Ectodermal cell (in vitro differentiated cells): ENCODE results near the gene SEMA5A.

Experiments
- H3K27ac ChIP-seq: 2 replicates; pipeline ENCODE4 v1.7.0; 2013; ENCODE audit warnings: mild to moderate bottlenecking, low read depth, low read length; ENCODE audit not compliant: insufficient read depth, poor library complexity, severe bottlenecking
- H3K27me3 ChIP-seq: 2 replicates; pipeline ENCODE4 v1.7.0; 2013; ENCODE audit warnings: mild to moderate bottlenecking, low read length; ENCODE audit not compliant: insufficient read depth, control insufficient read depth, poor library complexity, severe bottlenecking
- H3K36me3 ChIP-seq: one replicate; pipeline ENCODE4 v1.7.0; 2013; ENCODE audit warnings: low read length; ENCODE audit not compliant: control insufficient read depth, insufficient read depth
- H3K4me1 ChIP-seq: one replicate; pipeline ENCODE4 v1.7.0; 2013; ENCODE audit warnings: low read length; ENCODE audit not compliant: control insufficient read depth, insufficient read depth
- H3K4me3 ChIP-seq: 2 replicates; pipeline ENCODE4 v1.7.0; 2013; ENCODE audit warnings: low read depth, low read length, control low read depth; ENCODE audit not compliant: insufficient read depth
- H3K9me3 ChIP-seq: 2 replicates; pipeline ENCODE4 v1.7.0; 2013; ENCODE audit warnings: mild to moderate bottlenecking, low read length, moderate library complexity; ENCODE audit not compliant: control insufficient read depth
- WGBS, 2 experiments: methylation state at CpG; one replicate each; pipeline ENCODE4 v1.1.7; 2013; ENCODE audit warnings: missing lambda C conversion rate in 2 of 2; 5-methylcytosine and 5-hydroxymethylcytosine counted together

SEMA5A gene

DNA sequence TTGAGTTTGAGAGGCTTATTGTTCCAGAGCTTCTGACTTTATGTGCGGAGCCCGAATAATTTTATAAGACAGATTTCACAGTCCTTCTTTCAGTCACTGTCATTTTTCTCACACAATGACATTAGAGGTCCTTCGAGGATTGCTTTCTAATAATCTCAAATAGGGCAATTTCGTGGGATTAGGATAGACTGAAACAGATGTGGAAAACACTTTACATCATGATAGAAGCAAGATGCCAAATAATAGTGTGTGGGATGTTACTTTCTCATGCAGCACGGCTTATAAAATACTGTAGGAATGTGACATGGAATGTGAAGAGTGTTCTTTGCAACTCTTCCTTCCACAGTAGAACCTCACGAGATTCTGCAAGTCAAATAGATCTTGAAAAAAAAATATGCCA is 451.3 kb downstream of the SEMA5A start:
- Histone ChIP-seq H3K4me1 (no peaks in the 10 kb centered on the region), H3K27ac (no peak overlapping the region), H3K4me3 (no peak overlapping the region), H3K27me3 (no peaks in the 10 kb centered on the region), H3K36me3 (no peaks in the 10 kb centered on the region), H3K9me3 (no peaks in the 10 kb centered on the region)
- WGBS, 2 experiments: 86% methylated on average over 6 of the region's 6 CpGs

DNA sequence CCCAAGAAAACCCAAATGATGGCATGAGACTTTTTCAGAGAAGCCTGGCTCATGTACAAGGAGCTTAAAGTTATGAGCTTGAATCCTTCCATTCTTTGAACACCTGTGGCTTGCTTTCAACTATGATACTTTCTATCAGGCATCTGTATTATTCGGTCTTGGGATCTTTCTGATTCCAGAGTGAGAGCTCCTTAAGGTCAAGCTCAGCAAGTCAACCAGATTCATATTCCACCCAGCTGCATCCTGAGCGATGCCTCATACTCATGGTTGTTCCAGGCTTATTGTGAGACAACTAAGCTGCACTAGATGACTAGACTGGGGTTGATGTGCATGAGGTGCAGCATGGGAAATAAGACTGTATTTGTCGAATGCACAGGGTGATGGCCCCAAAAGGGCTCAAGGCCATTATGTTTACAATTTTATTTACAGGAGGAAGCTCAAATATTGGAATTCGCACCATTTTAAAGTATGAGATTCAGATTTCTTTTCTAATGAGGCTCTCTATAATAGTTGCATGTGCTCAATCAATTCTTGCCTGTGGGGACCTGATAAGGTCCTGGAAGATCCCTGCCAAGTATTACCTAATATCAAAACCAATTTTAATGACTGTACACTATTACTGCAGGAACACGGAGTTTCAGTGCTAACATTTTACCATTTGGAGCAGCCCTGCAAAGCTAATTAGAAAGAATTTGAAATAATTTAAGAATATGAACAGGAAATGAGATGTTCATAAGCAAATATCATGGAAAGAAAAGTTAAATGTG is 453.8 kb downstream of the SEMA5A start:
- no peaks in the 10 kb centered on the region for H3K36me3 ChIP-seq
- H3K4me1 ChIP-seq: no peaks in the 10 kb centered on the region
- WGBS, 2 experiments: 94 to 98% methylated on average over 4 to 5 of the region's 5 CpGs
- no peak overlapping the region for H3K27ac ChIP-seq
- H3K9me3 ChIP-seq: no peaks in the 10 kb centered on the region
- no peak overlapping the region for H3K4me3 ChIP-seq
- no peaks in the 10 kb centered on the region for H3K27me3 ChIP-seq

GRCh38 chr5:9090381-9091026 is 455.4 kb downstream of the SEMA5A start:
- Histone ChIP-seq H3K4me3 (no peak overlapping the region), H3K9me3 (no peaks in the 10 kb centered on the region), H3K36me3 (no peaks in the 10 kb centered on the region), H3K27me3 (no peaks in the 10 kb centered on the region), H3K27ac (no peak overlapping the region), H3K4me1 (no peaks in the 10 kb centered on the region)
- WGBS, 2 experiments: 95 to 97% methylated on average over 7 of the region's 7 CpGs

DNA sequence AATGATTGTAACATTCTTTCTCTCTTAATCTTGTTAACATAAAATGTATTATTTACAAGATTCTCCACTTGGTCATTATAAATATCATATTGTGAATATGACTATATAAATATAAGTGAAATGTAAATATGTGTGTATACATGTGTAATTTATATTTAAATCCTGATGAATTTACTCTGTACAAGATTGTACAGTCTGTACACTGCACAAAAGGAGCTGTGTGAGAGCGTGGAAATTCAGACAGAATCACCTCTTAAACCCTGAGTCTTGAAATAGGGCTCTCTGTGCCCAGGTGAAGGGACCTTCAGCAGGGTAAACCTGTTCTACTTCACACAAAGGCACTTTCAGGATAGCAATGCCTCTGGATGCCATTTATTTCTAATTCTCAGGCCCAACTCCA is 456.0 kb downstream of the SEMA5A start:
- no peak overlapping the region for H3K27ac ChIP-seq
- 93 to 96% methylated on average over 1 of the region's 1 CpG for WGBS, 2 experiments
- H3K27me3 ChIP-seq: no peaks in the 10 kb centered on the region
- no peak overlapping the region for H3K4me3 ChIP-seq
- no peaks in the 10 kb centered on the region for H3K9me3 ChIP-seq
- no peaks in the 10 kb centered on the region for H3K36me3 ChIP-seq
- no peaks in the 10 kb centered on the region for H3K4me1 ChIP-seq

GRCh38 chr5:9082996-9083395 is 462.9 kb downstream of the SEMA5A start:
- H3K4me1 ChIP-seq: no peaks in the 10 kb centered on the region
- no peak overlapping the region for H3K27ac ChIP-seq
- WGBS, 2 experiments: 95% methylated on average over 1 of the region's 1 CpG; no CpG with 5 or more reads in 1 of the 2 experiments
- no peaks in the 10 kb centered on the region for H3K9me3 ChIP-seq
- H3K27me3 ChIP-seq: no peaks in the 10 kb centered on the region
- H3K36me3 ChIP-seq: no peaks in the 10 kb centered on the region
- no peak overlapping the region for H3K4me3 ChIP-seq

- Histone ChIP-seq H3K4me1 (no peaks in the 10 kb centered on the region), H3K36me3 (no peaks in the 10 kb centered on the region), H3K27ac (no peak overlapping the region), H3K9me3 (no peaks in the 10 kb centered on the region), H3K27me3 (no peaks in the 10 kb centered on the region), H3K4me3 (no peak overlapping the region)
- 73 to 74% methylated on average over 4 of the region's 4 CpGs for WGBS, 2 experiments
These were observed 473.2 kb downstream of the SEMA5A start for GRCh38 chr5:9072701-9073100.

DNA sequence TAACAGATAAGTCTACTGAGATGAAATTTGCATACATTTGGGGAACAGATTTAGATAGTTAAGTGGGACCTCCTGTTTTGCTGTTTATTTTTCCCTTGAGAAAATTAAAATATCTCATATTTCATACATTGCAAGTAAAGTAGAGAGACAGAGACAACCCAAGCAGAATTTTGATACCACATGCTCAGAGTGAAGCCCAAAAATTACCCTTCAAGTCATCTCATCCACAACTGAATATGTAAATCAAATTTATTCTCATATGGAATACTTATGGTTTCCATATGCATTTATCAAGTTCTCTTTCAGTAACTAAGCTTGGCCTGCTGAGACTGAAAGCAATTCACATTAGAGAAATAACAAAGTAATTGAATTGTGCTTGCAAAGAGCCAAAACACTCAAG is 474.4 kb downstream of the SEMA5A start:
- H3K4me1 ChIP-seq: no peaks in the 10 kb centered on the region
- H3K27me3 ChIP-seq: no peaks in the 10 kb centered on the region
- no peak overlapping the region for H3K27ac ChIP-seq
- no peaks in the 10 kb centered on the region for H3K9me3 ChIP-seq
- no peaks in the 10 kb centered on the region for H3K36me3 ChIP-seq
- H3K4me3 ChIP-seq: no peak overlapping the region

- Histone ChIP-seq H3K4me3 (no peak overlapping the region), H3K27ac (no peak overlapping the region), H3K9me3 (no peaks in the 10 kb centered on the region), H3K27me3 (no peaks in the 10 kb centered on the region), H3K36me3 (no peaks in the 10 kb centered on the region), H3K4me1 (no peaks in the 10 kb centered on the region)
- WGBS, 2 experiments: 93% methylated on average over 2 of the region's 3 CpGs
These were observed 474.8 kb downstream of the SEMA5A start for GRCh38 chr5:9071074-9071473.

- no peak overlapping the region for H3K4me3 ChIP-seq
- no peaks in the 10 kb centered on the region for H3K27me3 ChIP-seq
- no peaks in the 10 kb centered on the region for H3K9me3 ChIP-seq
- H3K36me3 ChIP-seq: no peaks in the 10 kb centered on the region
- WGBS, 2 experiments: 89 to 95% methylated on average over 5 to 6 of the region's 6 CpGs
- H3K4me1 ChIP-seq: no peaks in the 10 kb centered on the region
- H3K27ac ChIP-seq: no peak overlapping the region
These were observed 476.2 kb downstream of the SEMA5A start for GRCh38 chr5:9069650-9070049.

- WGBS, 2 experiments: 96 to 100% methylated on average over 1 to 2 of the region's 2 CpGs
These were observed 478.7 kb downstream of the SEMA5A start for GRCh38 chr5:9067154-9067553.

More at GRCh38 chr5:9067154-9067553, 478.7 kb downstream of the SEMA5A start:
- Histone ChIP-seq H3K4me3 (no peak overlapping the region), H3K36me3 (no peaks in the 10 kb centered on the region), H3K27ac (no peak overlapping the region), H3K9me3 (no peaks in the 10 kb centered on the region), H3K4me1 (no peaks in the 10 kb centered on the region), H3K27me3 (no peaks in the 10 kb centered on the region)
